Thymus (tissue), 11 donors: ENCODE data around the gene CCR5AS.
A peak's percentile ranks its signal among the peaks of the same experiment; 100 is the strongest.

Source experiments
- DNase-seq, 9 donors: peaks; one replicate each; pipeline ENCODE4 v3.0.0-alpha.2; 2013; ENCODE audit warnings: low spot score in 9 of 9, low read depth in 6 of 9, missing footprints in 1 of 9
- H3K27ac ChIP-seq, 2 donors: one replicate each; pipeline ENCODE4 v1.5.1; 2013; ENCODE audit warnings: control low read depth in 1 of 2, low read depth in 1 of 2, low read length in 1 of 2, mild to moderate bottlenecking in 1 of 2, moderate library complexity in 1 of 2
- H3K27me3 ChIP-seq, 2 donors: one replicate each; pipeline ENCODE4 v1.5.1; 2013; ENCODE audit warnings: low read length in 1 of 2; ENCODE audit not compliant: control insufficient read depth in 2 of 2, insufficient read depth in 1 of 2
- H3K36me3 ChIP-seq, 2 donors: one replicate each; pipeline ENCODE4 v1.5.1; 2013; ENCODE audit warnings: low read length in 1 of 2, mild to moderate bottlenecking in 1 of 2, moderate library complexity in 1 of 2; ENCODE audit not compliant: control insufficient read depth in 2 of 2, insufficient read depth in 2 of 2
- H3K4me1 ChIP-seq, 2 donors: one replicate each; pipeline ENCODE4 v1.5.1; 2013; ENCODE audit warnings: low read length in 2 of 2; ENCODE audit not compliant: control insufficient read depth in 2 of 2, insufficient read depth in 2 of 2
- H3K4me3 ChIP-seq, 2 donors: one replicate each; pipeline ENCODE4 v1.5.1; 2013; ENCODE audit warnings: low read length in 2 of 2, control low read depth in 1 of 2, mild to moderate bottlenecking in 1 of 2
- H3K9me3 ChIP-seq, 2 donors: one replicate each; pipeline ENCODE4 v1.5.1; 2013; ENCODE audit warnings: low read length in 1 of 2, mild to moderate bottlenecking in 1 of 2; ENCODE audit not compliant: control insufficient read depth in 2 of 2, insufficient read depth in 1 of 2
- WGBS: extraction: QIAGEN DNeasy Blood & Tissue Kit; methylation state at CpG from one replicate; pipeline ENCODE4 v1.1.7; 2013; 5-methylcytosine and 5-hydroxymethylcytosine counted together
- donor health status: healthy.

Gene CCR5AS

GRCh38 chr3:46419816-46420215 is 12.9 kb upstream of the CCR5AS start:
- WGBS, result over 99% methylated on average over 4 of the region's 4 CpGs
- H3K4me1 ChIP-seq, result peaks cover 3 to 13% of the 10 kb centered on the region in 2 donors
- DNase-seq, result no peak
- H3K27me3 ChIP-seq, result no peaks in the 10 kb centered on the region
- no peak overlapping the region for H3K27ac ChIP-seq
- no peaks in the 10 kb centered on the region for H3K9me3 ChIP-seq
- no peaks in the 10 kb centered on the region for H3K36me3 ChIP-seq
- H3K4me3 ChIP-seq, result no peak overlapping the region

- Histone ChIP-seq H3K4me3 (no peak overlapping the region), H3K27me3 (no peaks in the 10 kb centered on the region), H3K4me1 (peaks cover 3 to 22% of the 10 kb centered on the region in 2 donors), H3K36me3 (no peaks in the 10 kb centered on the region), H3K27ac (no peak overlapping the region), H3K9me3 (no peaks in the 10 kb centered on the region)
- WGBS, result 88% methylated on average over 9 of the region's 9 CpGs
- no peak for DNase-seq
Measured at GRCh38 chr3:46417841-46418611, 11.2 kb upstream of the CCR5AS start.

- H3K4me1 ChIP-seq, result peaks cover 7 to 26% of the 10 kb centered on the region in 2 donors
- no peaks in the 10 kb centered on the region for H3K27me3 ChIP-seq
- no peak for DNase-seq
- 89% methylated on average over 7 of the region's 7 CpGs for WGBS
- H3K4me3 ChIP-seq, result no peak overlapping the region
- H3K27ac ChIP-seq, result no peak overlapping the region
- H3K36me3 ChIP-seq, result no peaks in the 10 kb centered on the region
- no peaks in the 10 kb centered on the region for H3K9me3 ChIP-seq
Measured at GRCh38 chr3:46416811-46417510, 10.1 kb upstream of the CCR5AS start.

GRCh38 chr3:46416125-46416810 is 9.4 kb upstream of the CCR5AS start:
- Histone ChIP-seq H3K36me3 (no peaks in the 10 kb centered on the region), H3K27me3 (no peaks in the 10 kb centered on the region), H3K4me3 (no peak overlapping the region), H3K9me3 (no peaks in the 10 kb centered on the region), H3K4me1 (peaks cover 7 to 26% of the 10 kb centered on the region in 2 donors), H3K27ac (no peak overlapping the region)
- DNase-seq, result peak in 1 of 9 donors; percentile 48
- WGBS, result 61% methylated on average over 10 of the region's 10 CpGs

- no peaks in the 10 kb centered on the region for H3K9me3 ChIP-seq
- H3K4me3 ChIP-seq, result no peak overlapping the region
- no peak overlapping the region for H3K27ac ChIP-seq
- no peaks in the 10 kb centered on the region for H3K36me3 ChIP-seq
- H3K27me3 ChIP-seq, result no peaks in the 10 kb centered on the region
- H3K4me1 ChIP-seq, result peaks cover 12 to 32% of the 10 kb centered on the region in 2 donors
- DNase-seq, result no peak
- WGBS, result 96% methylated on average over 4 of the region's 4 CpGs
Measured at GRCh38 chr3:46414739-46415138, 7.9 kb upstream of the CCR5AS start.

- H3K36me3 ChIP-seq, result peaks cover 0 to 1% of the 10 kb centered on the region in 2 donors
- H3K4me1 ChIP-seq, result peaks cover 19 to 40% of the 10 kb centered on the region in 2 donors
- H3K4me3 ChIP-seq, result no peak overlapping the region
- no peaks in the 10 kb centered on the region for H3K27me3 ChIP-seq
- DNase-seq, result no peak
- 54% methylated on average over 5 of the region's 5 CpGs for WGBS
- H3K9me3 ChIP-seq, result no peaks in the 10 kb centered on the region
- no peak overlapping the region for H3K27ac ChIP-seq
Measured at GRCh38 chr3:46413951-46414350, 7.1 kb upstream of the CCR5AS start.

GRCh38 chr3:46412786-46413298 is 6.0 kb upstream of the CCR5AS start:
- Histone ChIP-seq H3K9me3 (no peaks in the 10 kb centered on the region), H3K36me3 (peaks cover 0 to 5% of the 10 kb centered on the region in 2 donors), H3K4me1 (peaks cover 24 to 51% of the 10 kb centered on the region in 2 donors), H3K27ac (peak overlapping the region in 1 of 2 donors; percentile 18), H3K27me3 (no peaks in the 10 kb centered on the region), H3K4me3 (no peak overlapping the region)
- no peak for DNase-seq
- WGBS, result 91% methylated on average over 3 of the region's 3 CpGs

GRCh38 chr3:46411271-46411670 is 4.4 kb upstream of the CCR5AS start:
- 80% methylated on average over 2 of the region's 2 CpGs for WGBS

GRCh38 chr3:46410669-46411068 is 3.8 kb upstream of the CCR5AS start:
- 100% methylated on average over 2 of the region's 2 CpGs for WGBS
- no peak overlapping the region for H3K4me3 ChIP-seq
- H3K27ac ChIP-seq, result no peak overlapping the region
- H3K9me3 ChIP-seq, result peaks cover 0 to 2% of the 10 kb centered on the region in 2 donors
- no peaks in the 10 kb centered on the region for H3K27me3 ChIP-seq
- no peak for DNase-seq
- H3K36me3 ChIP-seq, result peaks cover 0 to 5% of the 10 kb centered on the region in 2 donors
- peaks cover 25 to 54% of the 10 kb centered on the region in 2 donors for H3K4me1 ChIP-seq

More at GRCh38 chr3:46411271-46411670, 4.4 kb upstream of the CCR5AS start:
- no peaks in the 10 kb centered on the region for H3K27me3 ChIP-seq
- no peak overlapping the region for H3K27ac ChIP-seq
- peaks cover 0 to 2% of the 10 kb centered on the region in 2 donors for H3K9me3 ChIP-seq
- H3K4me3 ChIP-seq, result no peak overlapping the region
- peaks cover 27 to 59% of the 10 kb centered on the region in 2 donors for H3K4me1 ChIP-seq
- no peak for DNase-seq
- H3K36me3 ChIP-seq, result peaks cover 0 to 5% of the 10 kb centered on the region in 2 donors
